Measurements from ENCODE around the gene SLC19A1.

Gene SLC19A1

GRCh38 chr21:45475797-45476570 is 66.3 kb downstream of the SLC19A1 start:
- no peak for DNase-seq

GRCh38 chr21:45475004-45475685 is 67.1 kb downstream of the SLC19A1 start:
- no peak for DNase-seq

- DNase-seq: no peak
Measured at GRCh38 chr21:45474323-45474950, 67.8 kb downstream of the SLC19A1 start.

GRCh38 chr21:45473496-45474322 is 68.5 kb downstream of the SLC19A1 start:
- no peak for DNase-seq

- no peak for DNase-seq
Measured at GRCh38 chr21:45472445-45473365, 69.5 kb downstream of the SLC19A1 start.

GRCh38 chr21:45471525-45472221 is 70.6 kb downstream of the SLC19A1 start:
- no peak for DNase-seq

- DNase-seq: no peak
Measured at GRCh38 chr21:45470773-45471524, 71.3 kb downstream of the SLC19A1 start.

- no peak for DNase-seq
Measured at GRCh38 chr21:45470087-45470515, 72.1 kb downstream of the SLC19A1 start.

GRCh38 chr21:45469273-45470086 is 72.8 kb downstream of the SLC19A1 start:
- no peak for DNase-seq

GRCh38 chr21:45468971-45469272 is 73.3 kb downstream of the SLC19A1 start:
- DNase-seq: no peak

GRCh38 chr21:45468051-45468970 is 73.9 kb downstream of the SLC19A1 start:
- no peak for DNase-seq

- DNase-seq: no peak
Measured at GRCh38 chr21:45467221-45467779, 74.9 kb downstream of the SLC19A1 start.

GRCh38 chr21:45466330-45467220 is 75.7 kb downstream of the SLC19A1 start:
- no peak for DNase-seq

GRCh38 chr21:45465611-45466329 is 76.5 kb downstream of the SLC19A1 start:
- no peak for DNase-seq

- no peak for DNase-seq
Measured at GRCh38 chr21:45465105-45465504, 77.1 kb downstream of the SLC19A1 start.

- no peak for DNase-seq
Measured at GRCh38 chr21:45464309-45464708, 77.9 kb downstream of the SLC19A1 start.

All from NCI-H510A treated with DMSO at 0.1 percent for 48 hours (cell line).